Peyer's patch (tissue), 4 donors: ENCODE measurements around the gene PLEKHS1. TPM values are rescaled to one million over a fixed set of nuclear protein-coding genes. Genes with fewer than 3 reads are reported as not detected.
"Not testable (repeated sequence)": the region's sequence is repeated elsewhere in the genome, so short reads cannot be mapped to it uniquely, and the experiment has no call there.

ENCODE experiments used
- DNase-seq, 3 donors: peaks; one replicate each; pipeline ENCODE4 v3.0.0-alpha.2; 2017 to 2019
- H3K27ac ChIP-seq, 4 donors: fragments of 200-600 bp; sonication (generic); one replicate each; pipeline ENCODE4 v1.5.1; 2016 to 2019
- H3K27me3 ChIP-seq, 2 donors: fragments of 200-600 bp; sonication (generic); one replicate each; pipeline ENCODE4 v1.5.1; 2019
- H3K36me3 ChIP-seq, 3 donors: fragments of 200-600 bp; sonication (generic); one replicate each; pipeline ENCODE4 v1.5.1; 2016 to 2019
- H3K4me1 ChIP-seq, 4 donors: fragments of 200-600 bp; sonication (generic); one replicate each; pipeline ENCODE4 v1.5.1; 2016 to 2019
- H3K4me3 ChIP-seq, 4 donors: fragments of 200-600 bp; sonication (generic); 1 replicate in 3 of 4; 2 replicates in 1 of 4; pipeline ENCODE4 v1.5.1; 2016 to 2019; ENCODE audit warnings: mild to moderate bottlenecking in 1 of 4
- H3K9me3 ChIP-seq, 4 donors: fragments of 200-600 bp; sonication (generic); one replicate each; pipeline ENCODE4 v1.5.1; 2016 to 2019; ENCODE audit warnings: mild to moderate bottlenecking in 1 of 4
- CTCF ChIP-seq, 6 experiments: fragments of 450-650 bp in 4 of 6; fragments of 200-600 bp in 2 of 6; sonication (generic) in 1 of 6; IDR thresholded peaks; one replicate each; pipeline ENCODE4 v1.5.1; 2017 to 2019; ENCODE audit warnings: antibody characterized with exemption in 6 of 6, mild to moderate bottlenecking in 3 of 6, moderate library complexity in 1 of 6
- POLR2A ChIP-seq, 2 donors: fragments of 450-650 bp; IDR thresholded peaks; one replicate each; pipeline ENCODE4 v1.5.1; 2017; ENCODE audit warnings: antibody characterized with exemption in 2 of 2, mild to moderate bottlenecking in 2 of 2, moderate library complexity in 2 of 2
- total RNA-seq, 4 donors: library from RNA; depleted of rRNA; stranded (reverse); fragments of >200 nt; gene quantifications; one replicate each; pipeline ENCODE4 v1.1.0, GENCODE V29; 2016

The PLEKHS1 gene
- total RNA-seq, 4 donors from 2014 or later, result 20.6 to 129 (median 50.4) TPM

GRCh38 chr10:113819989-113820388 is 68.5 kb downstream of the PLEKHS1 start:
- TF ChIP-seq CTCF (IDR thresholded peaks at IDR 0.05) (no peak), POLR2A (IDR thresholded peaks at IDR 0.05) (no peak)
- no peak overlapping the region for H3K4me3 ChIP-seq
- H3K36me3 ChIP-seq, result no peaks in the 10 kb centered on the region
- H3K4me1 ChIP-seq, result no peaks in the 10 kb centered on the region
- H3K9me3 ChIP-seq, result no peaks in the 10 kb centered on the region
- H3K27ac ChIP-seq, result no peak overlapping the region
- no peak for DNase-seq
- H3K27me3 ChIP-seq, result no peaks in the 10 kb centered on the region

- H3K27ac ChIP-seq, result no peak overlapping the region
- H3K27me3 ChIP-seq, result no peaks in the 10 kb centered on the region
- no peak overlapping the region for H3K4me3 ChIP-seq
- H3K9me3 ChIP-seq, result no peaks in the 10 kb centered on the region
- DNase-seq, result no peak
- no peaks in the 10 kb centered on the region for H3K36me3 ChIP-seq
- no peaks in the 10 kb centered on the region for H3K4me1 ChIP-seq
- TF ChIP-seq POLR2A (IDR thresholded peaks at IDR 0.05), result no peak
- no peak for TF ChIP-seq CTCF (IDR thresholded peaks at IDR 0.05)
These were observed 69.0 kb downstream of the PLEKHS1 start for GRCh38 chr10:113820507-113820906.

- not testable (repeated sequence) for H3K9me3 ChIP-seq, H3K27me3 ChIP-seq, H3K4me1 ChIP-seq, H3K36me3 ChIP-seq, H3K4me3 ChIP-seq, H3K27ac ChIP-seq, DNase-seq
These were observed 69.8 kb downstream of the PLEKHS1 start for GRCh38 chr10:113821306-113821705.

GRCh38 chr10:113822174-113822573 is 70.7 kb downstream of the PLEKHS1 start:
- no peaks in the 10 kb centered on the region for H3K36me3 ChIP-seq
- no peaks in the 10 kb centered on the region for H3K4me1 ChIP-seq
- H3K27me3 ChIP-seq, result no peaks in the 10 kb centered on the region
- H3K27ac ChIP-seq, result no peak overlapping the region
- no peak overlapping the region for H3K4me3 ChIP-seq
- TF ChIP-seq POLR2A (IDR thresholded peaks at IDR 0.05), result no peak
- no peak for TF ChIP-seq CTCF (IDR thresholded peaks at IDR 0.05)
- no peak for DNase-seq
- no peaks in the 10 kb centered on the region for H3K9me3 ChIP-seq

GRCh38 chr10:113823389-113823788 is 71.9 kb downstream of the PLEKHS1 start:
- no peaks in the 10 kb centered on the region for H3K9me3 ChIP-seq
- no peaks in the 10 kb centered on the region for H3K27me3 ChIP-seq
- H3K27ac ChIP-seq, result no peak overlapping the region
- no peak overlapping the region for H3K4me3 ChIP-seq
- no peak for DNase-seq
- H3K36me3 ChIP-seq, result no peaks in the 10 kb centered on the region
- H3K4me1 ChIP-seq, result no peaks in the 10 kb centered on the region
- no peak for TF ChIP-seq CTCF (IDR thresholded peaks at IDR 0.05)
- no peak for TF ChIP-seq POLR2A (IDR thresholded peaks at IDR 0.05)

- TF ChIP-seq POLR2A (IDR thresholded peaks at IDR 0.05) (no peak), CTCF (IDR thresholded peaks at IDR 0.05) (no peak)
- no peak overlapping the region for H3K4me3 ChIP-seq
- no peaks in the 10 kb centered on the region for H3K4me1 ChIP-seq
- H3K27me3 ChIP-seq, result no peaks in the 10 kb centered on the region
- no peaks in the 10 kb centered on the region for H3K36me3 ChIP-seq
- no peaks in the 10 kb centered on the region for H3K9me3 ChIP-seq
- no peak overlapping the region for H3K27ac ChIP-seq
- no peak for DNase-seq
These were observed 74.3 kb downstream of the PLEKHS1 start for GRCh38 chr10:113825791-113826190.

- DNase-seq, H3K36me3 ChIP-seq, H3K9me3 ChIP-seq, H3K4me1 ChIP-seq, H3K27ac ChIP-seq, H3K27me3 ChIP-seq, H3K4me3 ChIP-seq: not testable (repeated sequence)
These were observed 77.1 kb downstream of the PLEKHS1 start for GRCh38 chr10:113828567-113828966.
